HG02642 (cell line): ENCODE results near the gene CLCN6.

ENCODE experiments used
- ATAC-seq: cut with Tn5 transposase; IDR thresholded peaks from one replicate; pipeline ENCODE4 v1.9.1; 2021; ENCODE audit warnings: mild to moderate bottlenecking; ENCODE audit not compliant: unreplicated experiment, poor library complexity

Gene CLCN6

DNA sequence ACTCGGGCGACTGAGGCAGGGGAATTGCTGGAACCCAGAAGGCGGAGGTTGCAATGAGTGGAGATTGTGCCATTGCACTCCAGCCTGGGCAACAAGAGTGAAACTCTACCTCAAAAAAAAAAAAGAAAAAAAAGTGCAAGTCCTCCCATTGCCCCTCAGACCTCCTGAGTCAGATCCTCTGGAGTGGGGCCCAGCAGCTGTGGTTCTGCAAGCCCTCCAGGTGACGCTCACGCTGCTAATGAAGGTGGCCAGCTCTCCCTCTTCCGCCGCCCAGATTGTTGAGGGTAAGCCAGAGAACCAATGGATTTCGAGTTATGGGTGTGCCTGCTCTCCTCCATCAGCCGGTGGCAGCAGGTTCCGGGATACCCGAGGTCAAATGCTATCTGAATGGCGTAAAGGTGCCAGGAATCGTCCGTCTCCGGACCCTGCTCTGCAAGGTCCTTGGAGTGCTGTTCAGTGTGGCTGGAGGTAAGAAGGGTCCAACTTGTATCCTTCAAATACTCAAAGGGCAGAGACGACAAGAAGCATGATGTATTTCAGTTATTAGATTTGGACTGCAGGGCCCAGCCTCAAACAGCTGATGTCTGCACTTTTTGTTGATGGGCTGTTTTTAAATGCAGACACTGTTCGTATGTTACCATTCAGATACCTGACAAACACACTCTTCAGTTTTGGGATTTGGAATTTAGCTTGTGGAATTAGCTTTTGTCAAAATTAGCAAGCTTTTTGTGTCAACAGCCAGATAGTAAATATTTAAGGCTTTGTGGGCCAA lies 17.6 kb downstream of the CLCN6 start:
- ATAC-seq = no peak

DNA sequence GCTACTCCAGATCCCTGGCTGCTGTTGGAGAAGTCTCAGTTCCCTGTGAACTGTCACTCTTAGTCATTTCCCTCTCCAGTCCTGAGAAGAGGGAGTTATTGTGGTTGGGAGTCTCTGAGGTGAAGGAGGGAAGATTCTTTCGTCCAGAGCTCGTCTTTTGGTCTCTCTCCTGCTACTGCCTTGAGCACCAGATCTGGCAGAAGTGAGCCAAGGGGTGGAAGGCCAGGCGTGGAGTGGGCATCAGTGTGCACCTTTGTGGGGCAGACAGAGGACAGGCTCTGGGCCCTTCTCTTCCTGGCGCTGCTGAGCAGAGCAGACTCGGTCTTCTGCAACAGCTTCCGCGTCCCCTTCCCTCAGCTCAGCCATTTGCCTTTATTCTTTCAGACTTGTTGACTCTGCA lies 19.1 kb downstream of the CLCN6 start:
- no peak for ATAC-seq

- ATAC-seq = no peak
Measured at GRCh38 chr1:11826946-11827345, 21.0 kb downstream of the CLCN6 start.

DNA sequence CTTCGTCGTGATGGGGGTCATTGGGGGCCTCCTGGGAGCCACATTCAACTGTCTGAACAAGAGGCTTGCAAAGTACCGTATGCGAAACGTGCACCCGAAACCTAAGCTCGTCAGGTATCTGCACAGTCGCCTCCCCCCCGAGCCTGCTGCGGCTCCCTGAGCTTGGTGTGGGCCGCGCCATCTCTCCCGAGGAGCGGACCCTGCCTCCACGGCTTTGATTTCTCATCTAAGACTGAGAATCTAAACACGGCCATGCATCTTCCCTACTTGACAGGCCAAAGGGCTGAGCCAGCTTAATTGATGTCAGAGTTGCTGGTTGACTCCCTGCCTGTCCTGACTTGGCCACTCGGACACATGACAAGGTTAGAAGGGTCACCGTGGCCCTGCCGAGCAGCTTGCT lies 22.5 kb downstream of the CLCN6 start:
- no peak for ATAC-seq

DNA sequence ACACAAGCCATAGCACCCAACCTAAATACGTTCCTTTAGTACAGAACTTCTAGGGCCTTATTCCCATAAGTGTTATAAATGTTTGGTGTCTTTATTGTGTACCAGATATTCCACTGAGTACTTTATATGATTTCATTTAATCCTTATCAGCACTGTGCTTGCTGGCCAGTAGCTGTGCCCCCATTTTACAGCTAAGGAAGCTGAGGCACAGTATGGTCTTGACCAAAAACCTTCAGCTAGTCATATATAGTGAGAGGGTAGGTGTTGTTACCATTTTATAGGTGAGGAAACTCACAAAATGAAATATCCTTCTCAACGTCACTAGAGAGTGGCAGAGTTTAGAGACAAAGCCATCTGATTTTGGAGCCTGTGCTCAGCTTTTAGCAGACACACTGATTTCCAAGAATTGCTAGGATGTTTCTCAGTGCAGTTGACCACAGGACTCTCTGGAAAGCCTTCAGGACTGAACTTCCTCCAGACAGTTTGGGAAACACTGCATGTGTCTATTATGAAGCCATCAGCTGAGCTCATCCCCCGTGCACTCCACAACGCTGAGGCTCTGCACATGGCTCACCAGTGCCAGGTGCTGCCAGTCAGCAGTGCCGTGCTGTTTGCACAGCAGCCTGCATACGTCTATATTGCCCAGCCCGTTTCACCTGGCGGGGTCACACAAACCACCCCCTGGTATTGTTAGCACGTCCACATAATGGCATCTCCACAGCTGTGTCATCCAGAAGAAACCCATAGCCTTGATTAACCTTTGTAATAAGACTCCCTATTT lies 26.1 kb downstream of the CLCN6 start:
- no peak for ATAC-seq

DNA sequence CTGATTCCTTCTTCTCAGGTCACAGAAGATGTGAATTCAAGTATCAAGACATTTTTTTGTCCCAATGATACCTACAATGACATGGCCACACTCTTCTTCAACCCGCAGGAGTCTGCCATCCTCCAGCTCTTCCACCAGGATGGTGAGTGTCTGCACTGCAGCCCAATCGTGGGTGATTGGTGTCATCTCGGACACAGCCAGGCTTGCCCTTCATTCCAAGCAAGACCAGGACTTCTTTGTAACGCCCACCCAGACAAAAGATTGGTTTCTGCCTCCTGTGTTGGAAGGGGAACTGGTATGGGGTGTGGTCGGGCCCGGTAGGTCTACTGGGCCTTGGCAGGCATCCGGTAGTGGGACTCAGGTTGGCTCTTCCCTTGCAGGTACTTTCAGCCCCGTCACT lies 27.5 kb downstream of the CLCN6 start:
- no peak for ATAC-seq

GRCh38 chr1:11833900-11834299 lies 27.9 kb downstream of the CLCN6 start:
- no peak for ATAC-seq

DNA sequence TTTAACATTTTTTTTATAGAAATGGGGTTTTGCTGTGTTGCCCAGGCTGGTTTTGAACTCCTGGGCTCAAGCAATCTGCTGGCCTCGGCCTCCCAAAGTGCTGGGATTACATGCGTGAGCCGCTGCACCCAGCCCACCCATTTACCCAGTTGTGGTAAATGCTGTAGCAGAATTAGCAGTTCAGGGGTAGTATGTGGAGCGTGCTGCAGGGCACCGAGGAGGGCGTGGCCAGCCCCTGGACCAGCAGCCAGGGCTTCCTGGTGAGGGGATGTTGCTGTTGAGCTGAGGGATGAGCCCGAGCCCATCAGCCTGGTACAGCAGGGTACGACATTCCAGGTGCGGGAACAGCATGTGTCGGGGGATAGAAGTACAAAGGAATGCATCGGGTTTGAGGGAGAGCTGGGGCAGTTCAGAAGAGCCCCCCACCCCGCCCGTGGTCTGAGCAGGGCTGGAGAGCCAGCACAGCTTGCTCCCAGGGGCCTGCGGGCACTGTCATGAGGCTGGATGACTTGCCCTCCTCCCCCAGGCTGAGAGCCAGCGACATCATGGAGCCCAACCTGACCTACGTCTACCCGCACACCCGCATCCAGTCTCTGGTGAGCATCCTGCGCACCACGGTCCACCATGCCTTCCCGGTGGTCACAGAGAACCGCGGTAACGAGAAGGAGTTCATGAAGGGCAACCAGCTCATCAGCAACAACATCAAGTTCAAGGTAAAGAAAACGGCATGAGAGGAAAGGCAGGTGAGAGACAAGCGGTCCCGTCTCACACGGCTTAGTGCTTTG lies 29.6 kb downstream of the CLCN6 start:
- no peak for ATAC-seq

DNA sequence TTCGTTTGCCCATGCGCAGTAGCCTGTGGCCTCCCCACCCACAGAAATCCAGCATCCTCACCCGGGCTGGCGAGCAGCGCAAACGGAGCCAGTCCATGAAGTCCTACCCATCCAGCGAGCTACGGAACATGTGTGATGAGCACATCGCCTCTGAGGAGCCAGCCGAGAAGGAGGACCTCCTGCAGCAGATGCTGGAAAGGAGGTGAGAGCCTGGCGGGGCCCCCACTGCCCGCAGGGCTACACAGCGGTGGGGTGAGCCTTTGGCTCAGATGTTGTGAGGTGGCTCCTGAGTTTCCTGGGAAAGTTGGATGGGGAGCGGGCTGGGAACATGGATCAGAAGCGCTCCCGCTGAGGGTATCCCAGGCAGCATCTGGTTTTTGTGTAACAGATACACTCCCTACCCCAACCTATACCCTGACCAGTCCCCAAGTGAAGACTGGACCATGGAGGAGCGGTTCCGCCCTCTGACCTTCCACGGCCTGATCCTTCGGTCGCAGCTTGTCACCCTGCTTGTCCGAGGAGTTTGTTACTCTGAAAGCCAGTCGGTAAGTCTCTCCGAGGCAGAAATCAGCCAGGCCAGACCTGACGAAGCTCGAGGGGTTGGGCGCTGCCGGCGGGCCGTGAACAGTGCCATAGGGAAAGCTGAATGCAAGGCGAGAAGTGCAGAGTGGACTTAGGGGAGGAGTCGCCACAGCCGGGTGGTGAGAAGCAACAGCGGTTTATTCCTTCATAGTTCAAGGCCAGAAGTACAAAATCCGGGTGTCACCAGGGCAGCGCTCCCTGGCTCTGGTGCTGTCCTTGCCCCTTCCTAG lies 31.2 kb downstream of the CLCN6 start:
- no peak for ATAC-seq

- no peak for ATAC-seq
Measured at GRCh38 chr1:11837767-11838348, 31.9 kb downstream of the CLCN6 start.

DNA sequence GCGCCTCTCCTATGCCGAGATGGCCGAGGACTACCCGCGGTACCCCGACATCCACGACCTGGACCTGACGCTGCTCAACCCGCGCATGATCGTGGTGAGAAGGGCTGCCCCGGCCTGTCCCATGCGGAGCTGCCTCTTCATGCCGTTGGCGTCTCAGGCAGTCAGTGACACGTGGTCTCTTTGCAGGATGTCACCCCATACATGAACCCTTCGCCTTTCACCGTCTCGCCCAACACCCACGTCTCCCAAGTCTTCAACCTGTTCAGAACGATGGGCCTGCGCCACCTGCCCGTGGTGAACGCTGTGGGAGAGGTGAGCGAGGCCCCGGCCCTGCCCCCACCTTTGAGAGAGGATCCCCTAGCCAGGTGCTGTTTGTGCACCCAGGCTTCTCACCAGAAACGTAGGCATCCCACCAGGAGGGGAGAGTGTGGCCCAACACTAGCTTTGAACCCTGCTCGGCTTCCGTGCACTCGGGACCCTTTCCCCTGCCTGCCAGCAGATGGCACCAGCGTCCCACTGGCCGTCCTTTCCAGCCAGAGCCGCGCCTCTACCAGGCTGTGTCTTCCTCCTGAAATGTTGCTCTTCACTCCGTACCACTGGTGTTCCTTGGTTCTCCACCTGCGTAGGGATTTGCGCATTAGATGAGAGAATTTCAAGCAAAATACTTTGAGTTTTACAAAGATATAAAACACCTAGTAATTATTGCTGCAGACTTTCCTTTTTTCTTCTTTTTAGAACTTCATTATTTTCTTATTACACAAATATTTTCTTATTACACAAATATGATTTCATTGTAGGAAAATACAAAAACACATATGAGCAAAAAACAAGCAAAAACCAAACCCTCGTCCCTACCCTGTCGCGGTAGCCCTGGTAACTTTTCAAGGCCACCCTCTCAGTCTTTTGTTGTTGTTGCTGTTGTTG lies 32.6 kb downstream of the CLCN6 start:
- no peak for ATAC-seq

DNA sequence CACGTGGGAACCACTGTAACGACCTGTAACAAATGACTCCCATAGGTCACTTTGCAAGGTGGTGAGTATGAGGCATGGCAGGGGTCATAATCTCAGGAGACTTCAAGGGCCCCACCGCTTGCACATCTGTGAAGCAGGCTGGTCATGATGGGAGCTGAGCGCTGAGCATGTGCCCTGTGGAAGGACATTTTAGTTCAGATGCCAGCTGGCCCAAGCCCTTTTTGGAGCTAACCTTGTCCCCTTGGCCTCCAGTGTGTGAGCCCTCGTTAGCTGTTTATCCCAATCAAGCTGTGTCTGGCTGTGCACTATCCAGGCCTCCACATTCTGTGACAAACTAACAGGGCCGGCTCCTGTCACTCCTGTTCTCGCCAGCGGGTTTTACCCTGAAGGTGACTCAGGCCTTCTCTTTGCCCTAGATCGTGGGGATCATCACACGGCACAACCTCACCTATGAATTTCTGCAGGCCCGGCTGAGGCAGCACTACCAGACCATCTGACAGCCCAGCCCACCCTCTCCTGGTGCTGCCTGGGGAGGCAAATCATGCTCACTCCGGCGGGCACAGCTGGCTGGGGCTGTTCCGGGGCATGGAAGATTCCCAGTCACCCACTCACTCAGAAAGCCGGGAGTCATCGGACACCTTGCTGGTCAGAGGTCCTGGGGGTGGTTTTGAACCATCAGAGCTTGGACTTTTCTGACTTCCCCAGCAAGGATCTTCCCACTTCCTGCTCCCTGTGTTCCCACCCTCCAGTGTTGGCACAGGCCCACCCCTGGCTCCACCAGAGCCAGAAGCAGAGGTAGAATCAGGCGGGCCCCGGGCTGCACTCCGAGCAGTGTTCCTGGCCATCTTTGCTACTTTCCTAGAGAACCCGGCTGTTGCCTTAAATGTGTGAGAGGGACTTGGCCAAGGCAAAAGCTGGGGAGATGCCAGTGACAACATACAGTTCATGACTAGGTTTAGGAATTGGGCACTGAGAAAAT lies 34.0 kb downstream of the CLCN6 start:
- ATAC-seq = no peak

DNA sequence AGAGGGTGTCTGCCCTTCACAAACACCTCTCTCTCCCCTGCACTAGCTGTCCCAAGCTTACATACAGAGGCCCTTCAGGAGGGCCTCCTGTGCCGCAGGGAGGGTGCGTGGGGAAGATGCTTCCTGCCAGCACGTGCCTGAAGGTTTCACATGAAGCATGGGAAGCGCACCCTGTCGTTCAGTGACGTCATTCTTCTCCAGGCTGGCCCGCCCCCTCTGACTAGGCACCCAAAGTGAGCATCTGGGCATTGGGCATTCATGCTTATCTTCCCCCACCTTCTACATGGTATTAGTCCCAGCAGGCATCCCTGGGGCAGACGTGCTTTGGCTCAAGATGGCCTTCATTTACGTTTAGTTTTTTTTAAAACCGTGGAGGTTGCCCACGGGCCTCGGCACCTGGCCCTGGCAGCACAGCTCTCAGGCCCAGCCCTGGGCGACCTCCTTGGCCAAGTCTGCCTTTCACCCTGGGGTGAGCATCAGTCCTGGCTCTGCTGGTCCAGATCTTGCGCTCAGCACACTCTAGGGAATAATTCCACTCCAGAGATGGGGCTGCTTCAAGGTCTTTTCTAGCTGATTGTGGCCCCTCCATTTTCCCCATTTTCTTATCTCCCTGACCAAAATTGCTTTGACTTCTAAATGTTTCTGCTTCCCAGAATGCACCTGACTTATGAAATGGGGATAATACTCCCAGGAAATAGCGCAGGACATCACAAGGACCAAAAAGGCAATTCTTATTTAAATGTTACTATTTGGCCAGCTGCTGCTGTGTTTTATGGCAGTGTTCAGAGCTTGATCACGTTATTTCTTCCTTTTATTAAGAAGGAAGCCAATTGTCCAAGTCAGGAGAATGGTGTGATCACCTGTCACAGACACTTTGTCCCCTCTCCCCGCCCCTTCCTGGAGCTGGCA lies 35.5 kb downstream of the CLCN6 start:
- ATAC-seq = no peak

DNA sequence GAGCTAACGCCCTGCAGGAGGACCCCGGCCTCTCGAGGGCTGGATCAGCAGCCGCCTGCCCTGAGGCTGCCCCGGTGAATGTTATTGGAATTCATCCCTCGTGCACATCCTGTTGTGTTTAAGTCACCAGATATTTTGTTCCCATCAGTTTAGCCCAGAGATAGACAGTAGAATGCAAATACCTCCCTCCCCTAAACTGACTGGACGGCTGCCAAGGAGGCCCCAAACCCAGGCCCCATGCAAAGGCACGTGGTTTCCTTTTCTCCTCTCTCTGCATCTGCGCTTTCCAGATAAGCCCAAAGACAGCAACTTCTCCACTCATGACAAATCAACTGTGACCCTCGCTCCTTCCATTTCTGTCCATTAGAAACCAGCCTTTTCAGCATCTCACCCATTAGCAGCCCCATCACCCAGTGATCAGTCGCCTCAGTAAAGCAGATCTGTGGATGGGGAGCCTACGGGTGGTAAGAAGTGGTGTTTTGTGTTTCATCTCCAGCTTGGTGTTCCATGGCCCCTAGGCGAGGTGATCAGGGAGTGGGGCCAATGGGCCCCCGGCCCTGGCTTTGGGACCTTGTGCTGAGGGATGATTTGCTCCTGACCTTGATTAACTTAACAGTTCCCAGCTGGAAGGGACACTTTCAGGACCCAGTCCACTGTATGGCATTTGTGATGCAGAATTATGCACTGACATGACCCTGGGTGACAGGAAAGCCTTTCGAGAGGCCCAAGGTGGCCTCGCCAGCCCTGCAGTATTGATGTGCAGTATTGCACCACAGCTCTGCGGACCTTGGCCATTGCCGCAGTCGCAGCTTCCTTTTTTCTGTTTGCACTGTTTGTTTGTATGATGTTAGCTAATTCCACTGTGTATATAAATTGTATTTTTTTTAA lies 36.4 kb downstream of the CLCN6 start:
- ATAC-seq = no peak

DNA sequence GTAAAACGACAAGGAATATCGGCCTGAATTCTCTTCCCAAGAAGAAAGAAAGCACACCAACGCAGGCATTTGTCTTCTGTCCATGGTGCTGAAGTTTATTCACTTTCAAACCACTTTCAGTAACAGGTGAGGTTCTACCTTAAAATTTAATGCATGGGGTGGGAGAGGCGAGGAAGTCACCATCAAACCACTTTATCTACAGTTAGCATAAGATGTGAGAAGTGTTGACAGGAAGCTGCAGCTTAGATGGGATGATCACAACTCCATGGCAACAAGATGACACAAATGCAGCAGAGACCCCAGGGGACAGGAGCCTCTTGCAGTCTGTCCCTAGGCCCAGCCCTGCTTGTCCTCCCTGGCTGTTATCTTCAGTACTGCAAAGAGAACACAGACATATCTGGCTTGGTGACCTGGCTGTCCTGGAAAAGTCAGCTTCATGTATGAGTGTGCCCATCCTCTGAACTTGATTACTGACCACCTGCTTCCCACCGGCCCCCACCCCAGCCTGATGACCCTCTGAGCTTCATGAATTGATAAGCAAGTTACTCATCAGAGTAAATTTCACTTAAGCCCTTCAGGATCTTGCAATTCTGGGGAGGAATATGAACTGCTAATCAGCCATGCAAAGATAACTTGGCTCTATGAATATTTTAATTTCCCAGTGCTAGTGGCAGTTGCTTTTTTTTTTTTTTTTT lies 39.8 kb downstream of the CLCN6 start:
- no peak for ATAC-seq
